SK-N-SH (cell line): ENCODE data around the gene FKBP6.

Source experiments
- EP300 ChIP-seq, 2 experiments: IDR thresholded peaks; 2 replicates each; pipeline versions ENCODE4 v1.4.0 to v1.6.1; 2012; ENCODE audit warnings: borderline replicate concordance in 1 of 2, low read depth in 1 of 2, low read length in 1 of 2
- EZH2phosphoT487 ChIP-seq: fragments of 200-600 bp; sonication (generic); IDR thresholded peaks from 2 replicates; pipeline ENCODE4 v1.6.1; 2017; ENCODE audit warnings: low read depth, mixed run types, mild to moderate bottlenecking, antibody characterized with exemption, moderate library complexity, borderline replicate concordance
- FOSL2 ChIP-seq: IDR thresholded peaks from 2 replicates; pipeline ENCODE4 v1.4.0; 2012; ENCODE audit warnings: low read depth, mild to moderate bottlenecking, moderate library complexity, borderline replicate concordance
- GABPA ChIP-seq: IDR thresholded peaks from 2 replicates; pipeline ENCODE4 v1.4.0; 2012; ENCODE audit warnings: low read depth, mild to moderate bottlenecking
- JUND ChIP-seq: IDR thresholded peaks from 2 replicates; pipeline ENCODE4 v1.4.0; 2012
- POLR2AphosphoS5 ChIP-seq: IDR thresholded peaks from 2 replicates; pipeline ENCODE4 v1.6.1; 2012; ENCODE audit warnings: low read depth, low read length
- RAD21 ChIP-seq: IDR thresholded peaks from 2 replicates; pipeline ENCODE4 v1.6.1; 2012; ENCODE audit warnings: mild to moderate bottlenecking, low read length
- SMC3 ChIP-seq: IDR thresholded peaks from 2 replicates; pipeline ENCODE4 v1.6.1; 2012; ENCODE audit warnings: low read depth, low read length, improper control_type of control experiment
- TAF1 ChIP-seq: IDR thresholded peaks from 2 replicates; pipeline ENCODE4 v1.6.1; 2012; ENCODE audit warnings: low read depth, mild to moderate bottlenecking, low read length, moderate library complexity, borderline replicate concordance
- TCF12 ChIP-seq: IDR thresholded peaks from 2 replicates; pipeline ENCODE4 v1.4.0; 2012
- YY1 ChIP-seq: IDR thresholded peaks from 2 replicates; pipeline ENCODE4 v1.4.0; 2012; ENCODE audit warnings: low read depth, mild to moderate bottlenecking
- TF ChIP-seq, protein P1 (sequence below): fragments of 200-600 bp; sonication (generic); IDR thresholded peaks from 2 replicates; pipeline ENCODE4 v1.6.1; 2017; ENCODE audit warnings: antibody characterized with exemption, mild to moderate bottlenecking, moderate library complexity
- TF ChIP-seq, protein P2 (sequence below): fragments of 150-350 bp; IDR thresholded peaks from 2 replicates; pipeline ENCODE4 v1.6.1; 2017; ENCODE audit warnings: antibody characterized with exemption, low read length, low read depth, borderline replicate concordance

DNA sequence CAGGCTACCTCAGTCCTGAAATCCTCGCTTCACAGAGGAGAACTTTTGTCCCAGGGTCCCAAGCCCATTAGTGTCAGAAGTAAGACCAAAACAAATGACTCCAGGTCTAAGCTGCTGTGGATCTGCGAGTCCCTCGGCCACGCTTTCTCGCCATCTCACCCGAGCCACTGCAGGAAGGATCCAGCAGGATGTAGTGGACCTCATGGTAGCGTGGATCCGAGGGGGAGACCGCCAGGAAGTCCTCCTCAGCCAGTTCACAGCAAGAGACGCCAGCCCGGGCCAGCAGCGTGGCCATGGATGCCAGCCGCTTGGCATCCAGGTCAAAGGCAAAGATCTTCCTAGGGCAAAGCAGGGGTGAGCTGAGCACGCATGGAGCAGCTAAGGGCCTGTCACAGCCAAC lies 23.9 kb upstream of the FKBP6 start:
- TF ChIP-seq, protein P1, sequence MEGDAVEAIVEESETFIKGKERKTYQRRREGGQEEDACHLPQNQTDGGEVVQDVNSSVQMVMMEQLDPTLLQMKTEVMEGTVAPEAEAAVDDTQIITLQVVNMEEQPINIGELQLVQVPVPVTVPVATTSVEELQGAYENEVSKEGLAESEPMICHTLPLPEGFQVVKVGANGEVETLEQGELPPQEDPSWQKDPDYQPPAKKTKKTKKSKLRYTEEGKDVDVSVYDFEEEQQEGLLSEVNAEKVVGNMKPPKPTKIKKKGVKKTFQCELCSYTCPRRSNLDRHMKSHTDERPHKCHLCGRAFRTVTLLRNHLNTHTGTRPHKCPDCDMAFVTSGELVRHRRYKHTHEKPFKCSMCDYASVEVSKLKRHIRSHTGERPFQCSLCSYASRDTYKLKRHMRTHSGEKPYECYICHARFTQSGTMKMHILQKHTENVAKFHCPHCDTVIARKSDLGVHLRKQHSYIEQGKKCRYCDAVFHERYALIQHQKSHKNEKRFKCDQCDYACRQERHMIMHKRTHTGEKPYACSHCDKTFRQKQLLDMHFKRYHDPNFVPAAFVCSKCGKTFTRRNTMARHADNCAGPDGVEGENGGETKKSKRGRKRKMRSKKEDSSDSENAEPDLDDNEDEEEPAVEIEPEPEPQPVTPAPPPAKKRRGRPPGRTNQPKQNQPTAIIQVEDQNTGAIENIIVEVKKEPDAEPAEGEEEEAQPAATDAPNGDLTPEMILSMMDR = no peak
- TF ChIP-seq RAD21 (no peak), POLR2AphosphoS5 (no peak), YY1 (no peak), EZH2phosphoT487 (no peak), FOSL2 (no peak), JUND (no peak), TCF12 (no peak), TAF1 (no peak), SMC3 (no peak), EP300 (IDR thresholded peaks at IDR 0.05; ENCODE audit: borderline replicate concordance in 1 of 2, low read depth in 1 of 2, low read length in 1 of 2) (no peak), GABPA (no peak)
- TF ChIP-seq, protein P2, sequence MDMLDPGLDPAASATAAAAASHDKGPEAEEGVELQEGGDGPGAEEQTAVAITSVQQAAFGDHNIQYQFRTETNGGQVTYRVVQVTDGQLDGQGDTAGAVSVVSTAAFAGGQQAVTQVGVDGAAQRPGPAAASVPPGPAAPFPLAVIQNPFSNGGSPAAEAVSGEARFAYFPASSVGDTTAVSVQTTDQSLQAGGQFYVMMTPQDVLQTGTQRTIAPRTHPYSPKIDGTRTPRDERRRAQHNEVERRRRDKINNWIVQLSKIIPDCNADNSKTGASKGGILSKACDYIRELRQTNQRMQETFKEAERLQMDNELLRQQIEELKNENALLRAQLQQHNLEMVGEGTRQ = no peak
